ENCODE results near the gene IL36B.
A peak's percentile ranks its signal among the peaks of the same experiment; 100 is the strongest.
"Not testable (repeated sequence)": the region's sequence is repeated elsewhere in the genome, so short reads cannot be mapped to it uniquely, and the experiment has no call there.

IL36B gene

GRCh38 chr2:113052396-113052917 is at the start of gene IL36B:
IL36B (minus strand) TSS chr2:113052867.
- no peak for DNase-seq (ENCODE audit: low read depth)

GRCh38 chr2:113102133-113102532 is 49.5 kb upstream of the IL36B start:
- DNase-seq (ENCODE audit: low read depth) = no peak

DNA sequence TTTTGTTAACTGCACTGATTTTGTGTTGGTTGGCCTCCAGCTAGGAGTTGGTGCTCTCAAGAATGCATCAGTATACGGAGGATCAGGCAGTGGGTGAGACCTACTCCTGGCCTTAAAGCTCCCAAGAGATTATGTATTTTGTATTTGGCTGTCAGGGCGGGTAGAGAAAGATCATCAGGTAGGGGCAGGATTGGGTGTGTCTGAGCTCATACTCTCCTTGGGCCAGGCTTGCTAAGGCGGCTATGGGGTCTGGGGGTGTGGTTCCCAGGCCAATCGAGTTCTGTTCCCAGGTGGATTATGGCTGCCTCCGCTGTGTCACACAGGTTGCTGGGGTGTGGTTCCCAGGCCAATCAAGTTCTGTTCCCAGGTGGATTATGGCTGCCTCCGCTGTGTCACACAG is 45.9 kb upstream of the IL36B start:
- no peak for DNase-seq (ENCODE audit: low read depth)

DNA sequence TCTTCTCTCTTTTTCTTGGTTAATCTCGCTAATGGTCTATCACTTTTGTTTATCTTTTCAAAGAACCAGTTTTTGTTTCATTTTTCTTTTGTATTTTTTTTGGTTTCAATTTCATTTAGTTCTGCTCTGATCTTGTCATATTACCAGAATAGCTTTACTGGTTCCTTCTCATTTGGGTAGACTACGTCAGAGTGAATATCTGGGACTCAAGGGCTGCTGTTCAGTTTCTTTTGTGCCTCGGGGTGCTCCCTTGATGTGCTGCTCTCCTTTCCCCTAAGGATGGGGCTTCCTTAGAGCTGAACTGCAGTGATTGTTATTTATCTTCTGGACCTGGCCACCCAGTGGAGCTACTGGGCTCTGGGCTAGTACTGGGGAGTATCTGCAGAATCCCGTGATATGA is 45.4 kb upstream of the IL36B start:
- no peak for DNase-seq (ENCODE audit: low read depth)

GRCh38 chr2:113096842-113097618 is 44.4 kb upstream of the IL36B start:
- not testable (repeated sequence) for DNase-seq (ENCODE audit: low read depth)

- DNase-seq (ENCODE audit: low read depth) = not testable (repeated sequence)
Measured at GRCh38 chr2:113096306-113096705, 43.6 kb upstream of the IL36B start.

DNA sequence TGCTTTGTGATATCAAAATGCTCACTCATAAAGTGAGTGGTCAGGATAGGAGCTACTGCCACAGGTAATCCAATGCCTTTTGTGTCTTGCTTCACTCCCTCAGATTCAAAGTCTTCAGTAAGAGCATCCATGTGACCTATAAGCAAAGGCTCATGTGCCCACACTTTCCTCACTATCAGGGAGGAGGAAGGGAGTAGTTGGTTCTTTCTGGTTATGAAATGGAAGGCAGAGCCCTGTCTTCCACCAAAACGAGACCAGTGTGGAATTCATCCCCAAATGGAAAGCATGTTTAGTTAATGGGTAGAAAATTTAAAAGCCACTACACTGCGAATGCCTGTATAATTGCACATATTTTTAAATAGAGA is 40.9 kb upstream of the IL36B start:
- DNase-seq (ENCODE audit: low read depth) = no peak

DNA sequence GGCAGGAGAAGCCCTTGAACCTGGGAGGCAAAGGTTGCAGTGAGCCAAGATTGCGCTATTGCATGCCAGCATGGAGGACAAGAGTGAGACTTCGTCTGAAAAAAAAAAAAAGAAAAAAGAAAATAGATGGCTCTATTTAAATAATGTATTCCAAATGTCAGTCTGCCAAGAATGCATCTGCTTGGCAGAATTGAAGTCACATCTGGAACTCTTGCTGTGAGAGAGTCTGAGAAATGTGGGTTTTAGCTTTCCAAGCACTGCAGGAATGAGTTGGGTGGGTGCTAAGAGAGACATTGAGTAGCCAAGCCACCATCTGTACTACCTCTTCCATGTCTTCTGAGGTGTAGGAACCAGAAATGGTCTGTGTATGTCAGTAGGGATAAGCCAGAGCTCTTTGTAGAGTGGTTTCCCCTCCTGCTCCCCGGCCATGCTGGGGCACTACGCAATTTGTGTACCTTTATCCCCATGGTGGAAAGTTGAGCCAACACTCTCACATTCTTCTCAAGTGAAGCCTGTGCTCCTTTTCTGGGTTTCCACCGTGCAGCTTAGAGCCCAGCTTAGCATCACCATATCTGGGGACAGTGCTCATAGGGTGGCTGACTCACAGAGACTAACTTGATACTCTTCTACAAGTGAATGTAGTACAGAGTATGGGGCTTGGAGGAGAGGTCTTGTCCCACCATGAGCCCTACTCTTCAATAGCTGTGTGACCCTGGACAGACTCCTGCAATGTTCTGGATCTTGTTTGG is 40.4 kb upstream of the IL36B start:
- DNase-seq (ENCODE audit: low read depth) = no peak

DNA sequence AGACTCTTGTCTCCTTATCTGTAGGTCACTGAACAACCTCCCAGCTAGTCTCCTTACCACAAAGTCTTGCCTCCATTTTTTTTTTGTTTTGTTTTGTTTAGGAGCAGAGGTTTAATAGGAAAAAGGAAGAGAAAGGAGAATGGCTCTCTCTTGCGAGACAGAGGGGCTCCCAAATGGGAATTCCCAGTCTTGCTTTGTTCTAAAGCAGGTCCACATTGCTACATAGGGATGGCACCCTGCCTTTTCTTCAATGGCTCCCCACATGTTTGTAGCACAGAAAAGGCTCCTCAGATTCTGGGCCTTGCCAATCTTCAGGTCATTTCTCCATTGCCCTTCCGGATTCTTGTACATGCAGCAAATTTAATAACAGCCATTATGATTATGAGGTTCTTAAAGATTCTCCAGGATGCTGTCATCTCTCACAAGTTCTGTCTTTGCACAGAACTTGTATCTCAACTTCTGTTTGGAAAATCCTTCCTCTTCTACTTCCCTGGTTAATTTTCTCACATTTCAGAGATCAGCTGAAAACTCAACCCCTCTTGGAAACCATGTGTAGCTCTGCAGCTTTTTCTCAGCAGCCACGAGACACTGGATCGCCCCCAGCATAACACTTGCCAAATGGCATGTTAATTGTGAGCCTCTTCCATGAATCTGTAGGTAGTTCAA is 38.7 kb upstream of the IL36B start:
- no peak for DNase-seq (ENCODE audit: low read depth)

GRCh38 chr2:113089916-113090315 is 37.2 kb upstream of the IL36B start:
- DNase-seq (ENCODE audit: low read depth) = no peak

DNA sequence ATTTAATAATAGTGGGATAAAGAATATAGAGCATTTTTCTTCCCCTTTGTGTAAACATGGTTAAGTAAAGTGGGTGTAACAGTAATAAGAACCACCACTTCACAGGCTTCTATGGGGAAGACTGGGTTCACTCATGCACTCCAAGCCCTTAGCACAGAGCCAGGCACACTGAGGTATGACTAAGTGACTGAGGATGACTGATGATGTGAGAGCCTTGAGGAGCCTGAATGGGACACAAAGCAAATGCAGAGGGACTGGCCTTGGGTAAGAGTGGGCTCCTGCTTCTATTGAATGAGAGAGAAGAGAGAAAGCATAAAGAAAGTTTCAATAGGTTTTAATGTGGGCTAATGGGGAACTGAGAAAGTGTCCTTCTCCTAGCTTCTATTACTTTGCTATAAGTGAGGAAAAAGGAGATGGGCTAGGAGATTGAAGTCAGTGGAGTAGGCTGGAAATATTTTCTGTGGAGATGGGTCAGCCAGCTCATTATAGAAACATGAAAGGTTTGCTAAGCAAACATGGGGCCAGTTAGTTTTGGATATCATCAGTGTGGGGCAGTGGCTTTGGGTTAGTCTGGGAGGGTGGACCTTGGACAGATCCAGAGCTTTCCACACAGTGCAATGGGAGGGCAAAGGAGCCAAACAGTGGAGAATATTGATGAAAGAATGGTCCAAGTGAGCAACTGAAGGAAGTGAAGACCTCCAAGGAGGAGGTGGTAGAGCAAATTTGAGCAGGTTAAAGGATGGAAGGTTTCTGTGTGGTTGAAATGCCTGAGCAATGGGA is 35.7 kb upstream of the IL36B start:
- no peak for DNase-seq (ENCODE audit: low read depth)

DNA sequence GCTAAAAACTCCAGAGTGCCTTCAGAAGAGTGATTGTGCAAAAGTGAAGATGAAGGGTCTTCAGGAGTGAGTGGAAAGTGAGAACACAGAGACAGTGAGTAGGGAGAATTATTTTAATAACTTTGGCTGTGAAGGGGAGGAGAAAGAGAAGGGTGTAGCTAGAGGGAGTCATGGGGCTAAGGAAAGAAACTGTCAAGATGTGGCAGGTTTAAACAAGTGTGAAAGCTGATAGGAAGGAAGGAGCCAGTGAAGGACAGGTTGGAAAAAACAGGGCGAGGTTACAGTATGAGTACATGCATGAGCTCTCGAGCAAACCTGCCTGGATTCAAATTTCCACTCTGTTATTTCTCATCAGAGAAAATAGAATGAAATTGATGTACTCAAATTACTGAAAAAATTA is 32.9 kb upstream of the IL36B start:
- DNase-seq (ENCODE audit: low read depth) = no peak

- no peak for DNase-seq (ENCODE audit: low read depth)
Measured at GRCh38 chr2:113084249-113085000, 31.8 kb upstream of the IL36B start.

- DNase-seq (ENCODE audit: low read depth) = no peak
Measured at GRCh38 chr2:113083296-113083695, 30.6 kb upstream of the IL36B start.

DNA sequence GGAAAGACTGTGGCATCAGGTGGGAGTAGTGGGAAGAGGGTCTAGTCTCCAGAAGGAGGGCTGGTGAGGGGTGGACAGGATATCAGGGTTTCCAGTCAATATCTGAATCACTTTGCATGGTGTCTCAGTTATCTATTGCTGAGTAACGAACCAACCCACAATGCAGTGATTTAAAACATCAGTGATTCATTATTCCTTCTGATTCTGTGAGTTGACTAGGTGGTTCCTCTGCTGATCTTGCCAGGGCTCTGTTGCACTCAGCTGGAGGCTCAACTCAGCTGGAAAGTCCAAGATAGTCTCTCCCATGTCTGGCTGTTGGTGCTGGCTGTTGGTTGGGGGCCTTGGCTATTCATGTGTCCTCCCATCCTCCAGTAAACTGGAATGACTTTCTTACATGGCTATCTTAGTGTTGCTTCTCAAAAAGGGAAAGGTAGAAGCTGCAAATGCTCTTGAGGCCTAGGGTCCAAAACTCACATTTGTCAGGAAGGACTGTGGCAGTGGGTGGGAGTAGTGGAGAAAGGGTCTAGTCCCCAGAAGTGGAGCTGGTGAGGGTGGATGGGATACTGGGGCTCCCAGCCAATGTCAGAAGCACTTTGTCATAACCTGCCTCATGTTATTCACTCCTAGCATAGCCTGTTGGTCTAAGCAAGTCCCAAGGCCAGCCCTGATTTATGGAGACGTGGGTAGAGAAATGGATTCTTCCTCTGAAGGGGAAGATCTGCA is 29.0 kb upstream of the IL36B start:
- no peak for DNase-seq (ENCODE audit: low read depth)

DNA sequence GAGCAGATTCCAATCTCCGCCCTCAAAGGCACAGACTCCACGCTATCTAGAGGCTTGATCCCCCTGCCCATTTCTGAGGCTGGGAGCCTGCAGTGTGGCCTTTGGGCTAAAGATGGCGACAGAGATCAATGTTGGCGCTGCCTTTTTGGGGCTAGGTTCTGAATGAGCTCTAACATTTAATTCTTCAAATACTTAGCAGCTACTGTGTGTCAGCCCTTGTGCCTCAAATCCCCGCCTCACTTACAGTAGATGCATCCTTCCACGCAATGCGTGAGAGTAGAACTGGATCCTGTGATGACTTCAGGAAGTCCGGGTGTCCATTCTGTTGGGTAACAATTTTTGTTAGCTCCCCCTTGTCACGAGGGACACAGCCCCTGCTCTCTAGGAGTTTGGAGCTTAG is 27.5 kb upstream of the IL36B start:
- peak; percentile 32 for DNase-seq (ENCODE audit: low read depth)

GRCh38 chr2:113079131-113079530 is 26.5 kb upstream of the IL36B start:
- no peak for DNase-seq (ENCODE audit: low read depth)

DNA sequence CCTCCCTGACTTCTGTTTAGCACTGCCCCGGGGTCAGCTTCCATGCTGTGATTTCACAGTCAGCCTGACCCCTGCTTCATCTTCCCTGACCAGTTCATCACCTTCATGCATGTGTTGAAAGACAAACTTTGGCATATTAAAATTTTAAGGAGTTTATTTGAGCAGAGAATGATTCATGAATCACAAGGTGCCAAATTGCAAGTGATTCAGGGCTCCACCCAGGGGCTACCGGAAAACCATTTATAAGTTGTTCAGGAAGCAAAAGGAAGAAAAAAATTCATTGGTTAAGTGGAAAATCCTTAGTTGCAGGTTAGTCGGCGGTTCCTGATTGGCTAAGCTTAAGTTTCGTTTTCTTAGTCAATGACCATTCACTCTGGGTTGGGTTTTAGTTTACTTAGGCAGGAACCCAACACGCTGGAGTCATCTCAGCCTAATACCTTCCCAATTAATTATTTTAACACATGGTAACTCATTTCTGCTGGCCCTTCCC is 25.7 kb upstream of the IL36B start:
- no peak for DNase-seq (ENCODE audit: low read depth)

GRCh38 chr2:113077921-113078320 is 25.3 kb upstream of the IL36B start:
- DNase-seq (ENCODE audit: low read depth) = no peak

- no peak for DNase-seq (ENCODE audit: low read depth)
Measured at GRCh38 chr2:113076954-113077669, 24.4 kb upstream of the IL36B start.
